ENCODE measurements around the gene TTI1. TPM values are rescaled to one million over a fixed set of nuclear protein-coding genes. Genes with fewer than 3 reads are reported as not detected.
A peak's percentile ranks its signal among the peaks of the same experiment; 100 is the strongest.

TTI1 gene
- total RNA-seq (10 to 100 TPM; 10.7 to 19.7 (median 16.3) TPM), polyA plus RNA-seq (10 to 100 TPM in 1 of 2 donors, 1 to 10 TPM in 1; 9.3 to 18.8 TPM)
- long read RNA-seq, donor 1, transcript TTI1-203 (7 exons, 3,791 nt) = major isoform, 5 of 17 reads
- long read RNA-seq, donor 1, partial matches to known transcripts = 1 of 17 reads
- long read RNA-seq, donor 1, other reads (novel, unspliced or antisense) = 9 of 17 reads
- long read RNA-seq, donor 2, transcript TTI1-203 (7 exons, 3,791 nt) = major isoform, 5 of 35 reads
- long read RNA-seq, donor 2, partial matches to known transcripts = 26 of 35 reads
- long read RNA-seq, donor 2, other reads (novel, unspliced or antisense) = 0 of 35 reads
- long read RNA-seq, donor 3, transcript TTI1-201 (8 exons, 3,825 nt) = major isoform, 33 of 43 reads
- long read RNA-seq, donor 3, partial matches to known transcripts = 2 of 43 reads
- long read RNA-seq, donor 3, other reads (novel, unspliced or antisense) = 6 of 43 reads

DNA sequence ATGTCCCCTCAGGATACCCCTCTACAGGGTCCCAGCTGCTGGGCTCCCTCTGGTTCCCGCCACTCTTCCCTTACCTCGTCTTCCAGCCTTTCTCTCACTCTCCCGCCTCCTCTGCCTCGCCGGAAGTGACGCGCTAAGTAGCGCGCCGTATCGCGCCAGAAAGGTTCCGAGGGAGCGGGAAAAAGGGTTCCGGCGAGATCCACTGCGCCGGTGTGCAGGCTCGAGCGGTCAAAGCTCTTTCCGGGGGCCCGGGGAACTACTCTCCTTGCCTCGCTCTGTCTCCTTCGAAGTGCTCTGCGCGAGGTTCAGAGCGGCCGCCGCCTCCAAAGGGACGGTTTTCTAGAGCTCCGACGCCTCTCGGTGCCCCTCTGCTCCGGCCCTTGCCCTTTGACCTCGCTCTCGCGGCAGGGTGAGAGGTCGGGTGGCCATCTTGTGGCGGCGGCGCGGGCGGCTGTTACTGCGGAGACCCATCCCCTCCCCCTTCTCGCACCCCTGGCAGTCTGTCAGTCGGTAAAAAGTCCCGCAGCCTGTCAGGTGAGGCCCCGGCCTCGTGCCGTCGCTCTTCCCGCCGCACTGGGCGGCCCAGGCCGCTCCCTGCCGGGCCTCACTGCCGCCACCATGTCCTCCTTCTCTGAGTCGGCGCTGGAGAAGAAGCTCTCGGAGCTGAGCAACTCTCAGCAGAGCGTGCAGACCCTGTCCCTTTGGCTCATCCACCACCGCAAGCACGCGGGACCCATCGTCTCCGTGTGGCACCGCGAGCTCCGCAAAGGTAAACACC is at the start of gene TTI1, which contains the start of gene RPRD1B:
TSS of gene TTI1 (minus strand) at position 127 of the 778 bp plus-strand sequence. CDS start 19,640 bp downstream, outside the sequence.
TSS of gene RPRD1B (plus strand) at position 417 of the 778 bp plus-strand sequence. CDS start at position 619, 202 bp downstream.
- H3K4me1 ChIP-seq (ENCODE audit: insufficient read depth) = peaks cover 16% of the 10 kb centered on the region
- H3K4me3 ChIP-seq = peak within 1 kb of the TSS; percentile 73
- WGBS, 3 donors = 0 to 1% (median 0%) methylated on average over 48 to 69 of the region's 69 CpGs
- TF ChIP-seq CTCF (IDR thresholded peaks at IDR 0.05) (peak in 1 of 3 donors; percentile 13), POLR2A (IDR thresholded peaks at IDR 0.05) (peak; percentile 66), EP300 (IDR thresholded peaks at IDR 0.05) (no peak)
- H3K9me3 ChIP-seq = no peaks in the 10 kb centered on the region
- H3K36me3 ChIP-seq = no peaks in the 10 kb centered on the region
- H3K27ac ChIP-seq = peak within 1 kb of the TSS; percentile 82 to 87
- DNase-seq = peak; percentile 88 to 94 (median 90)
- no peaks in the 10 kb centered on the region for H3K27me3 ChIP-seq
- intact Hi-C loops (cut with DNase I) = no loop called here

GRCh38 chr20:38082894-38083293 is 49.6 kb upstream of the TTI1 start:
- Histone ChIP-seq H3K27ac (no peak overlapping the region), H3K4me1 (ENCODE audit: insufficient read depth) (peaks cover 16% of the 10 kb centered on the region)
- intact Hi-C loops (cut with DNase I) = loop anchor here in 1 of 4 donors (5.0 kb wide), 1 partner anchor 69 kb away; no protein-coding TSS in a partner anchor

GRCh38 chr20:38081575-38081974 is 48.3 kb upstream of the TTI1 start:
- Histone ChIP-seq H3K9me3 (no peaks in the 10 kb centered on the region), H3K4me3 (no peak overlapping the region), H3K4me1 (ENCODE audit: insufficient read depth) (peaks cover 16% of the 10 kb centered on the region), H3K27ac (no peak overlapping the region), H3K27me3 (no peaks in the 10 kb centered on the region), H3K36me3 (no peaks in the 10 kb centered on the region)
- no peak for TF ChIP-seq CTCF (IDR thresholded peaks at IDR 0.05)
- no peak for TF ChIP-seq POLR2A (IDR thresholded peaks at IDR 0.05)
- no peak for TF ChIP-seq EP300 (IDR thresholded peaks at IDR 0.05)
- intact Hi-C loops (cut with DNase I) = loop anchor here in 1 of 4 donors (5.0 kb wide), 1 partner anchor 71 kb away; no protein-coding TSS in a partner anchor
- DNase-seq = no peak
- 49 to 69% (median 50%) methylated on average over 3 of the region's 3 CpGs for WGBS, 3 donors

More at GRCh38 chr20:38082894-38083293, 49.6 kb upstream of the TTI1 start:
- Histone ChIP-seq H3K9me3 (no peaks in the 10 kb centered on the region), H3K4me3 (no peak overlapping the region), H3K36me3 (no peaks in the 10 kb centered on the region), H3K27me3 (no peaks in the 10 kb centered on the region)
- DNase-seq = no peak
- TF ChIP-seq EP300 (IDR thresholded peaks at IDR 0.05) (no peak), POLR2A (IDR thresholded peaks at IDR 0.05) (no peak), CTCF (IDR thresholded peaks at IDR 0.05) (no peak)

DNA sequence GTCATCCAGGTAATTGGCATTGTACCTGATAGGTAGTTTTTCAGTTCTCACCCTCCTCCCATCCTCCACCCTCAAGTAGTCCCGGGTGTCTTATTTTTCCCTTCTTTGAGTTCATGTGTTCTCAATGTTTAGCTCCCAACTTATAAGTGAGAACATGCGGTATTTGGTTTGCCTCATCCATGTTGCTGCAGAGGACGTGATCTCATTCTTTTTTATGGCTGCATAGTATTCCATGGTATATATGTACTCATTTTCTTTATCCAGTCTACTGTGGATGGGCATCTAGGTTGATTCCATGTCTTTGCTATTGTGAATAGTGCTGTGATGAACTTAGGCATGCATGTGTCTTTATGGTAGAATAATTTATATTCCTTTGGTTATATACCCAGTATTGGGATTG is 46.1 kb upstream of the TTI1 start:
- TF ChIP-seq EP300 (IDR thresholded peaks at IDR 0.05) (no peak), POLR2A (IDR thresholded peaks at IDR 0.05) (no peak), CTCF (IDR thresholded peaks at IDR 0.05) (no peak)
- no peak overlapping the region for H3K4me3 ChIP-seq
- H3K27me3 ChIP-seq = no peaks in the 10 kb centered on the region
- no peaks in the 10 kb centered on the region for H3K36me3 ChIP-seq
- intact Hi-C loops (cut with DNase I) = loop anchor here in 1 of 4 donors (10.0 kb wide), 1 partner anchor 75 kb away; no protein-coding TSS in a partner anchor
- no peak for DNase-seq
- WGBS, 3 donors = 98 to 100% (median 99%) methylated on average over 3 of the region's 3 CpGs
- peaks cover 16% of the 10 kb centered on the region for H3K4me1 ChIP-seq (ENCODE audit: insufficient read depth)
- H3K9me3 ChIP-seq = no peaks in the 10 kb centered on the region
- H3K27ac ChIP-seq = no peak overlapping the region

Measured in ovary (tissue), 10 donors.